ENCODE measurements around the gene NECTIN2. TPM values are rescaled to one million over a fixed set of nuclear protein-coding genes. Genes with fewer than 3 reads are reported as not detected.

Gene NECTIN2
- total RNA-seq, 1 experiment from 2014 or later = 176 TPM

DNA sequence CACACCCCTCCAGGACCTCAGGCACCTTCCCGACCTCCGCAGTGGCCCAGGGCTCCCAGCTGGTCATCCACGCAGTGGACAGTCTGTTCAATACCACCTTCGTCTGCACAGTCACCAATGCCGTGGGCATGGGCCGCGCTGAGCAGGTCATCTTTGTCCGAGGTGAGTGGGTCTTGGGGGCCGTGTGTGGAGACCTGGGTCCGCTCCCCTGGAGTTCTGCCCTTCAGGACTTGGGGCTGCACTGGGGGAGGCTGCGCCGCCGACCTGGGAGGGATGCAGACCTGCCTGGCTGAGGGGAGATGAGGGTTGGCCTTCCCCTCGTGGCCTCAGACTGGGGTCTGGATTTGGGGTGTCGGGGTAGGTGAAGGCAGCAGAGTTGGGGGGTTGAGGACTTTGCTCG lies 28.2 kb downstream of the NECTIN2 start:
- no CpG with 5 or more reads among the region's 16 CpGs for WGBS (ENCODE audit: extremely low coverage, insufficient read length, low lambda C conversion rate)
- Histone ChIP-seq H3K14ac (ENCODE audit: insufficient read depth, low read length) (no peak overlapping the region), H3K23me2 (ENCODE audit: insufficient read length, low read depth, low read length, poor library complexity, severe bottlenecking) (no peaks in the 10 kb centered on the region), H4K91ac (ENCODE audit: insufficient read length, low read depth, low read length) (no peak overlapping the region), H3K79me2 (ENCODE audit: insufficient read depth, low read length) (no peaks in the 10 kb centered on the region), H2BK15ac (ENCODE audit: low read depth, low read length) (no peak overlapping the region), H3K79me1 (ENCODE audit: insufficient read depth, low read depth, low read length, poor library complexity, severe bottlenecking) (no peaks in the 10 kb centered on the region), H4K20me1 (ENCODE audit: control insufficient read depth, insufficient read depth, insufficient read length) (no peaks in the 10 kb centered on the region), H3K9me3 (ENCODE audit: control insufficient read depth, low read depth, low read length) (no peaks in the 10 kb centered on the region), H3K23ac (ENCODE audit: insufficient read length, low read depth, low read length) (no peak overlapping the region), H3K27ac (ENCODE audit: insufficient read length, low read depth, low read length) (no peak overlapping the region), H3K4ac (ENCODE audit: low read depth, low read length) (no peak overlapping the region), H3K27me3 (ENCODE audit: insufficient read depth, low read length) (no peaks in the 10 kb centered on the region), H3K56ac (ENCODE audit: insufficient read length, low read depth, low read length) (no peak overlapping the region), H2BK20ac (ENCODE audit: low read depth, low read length, poor library complexity, severe bottlenecking) (no peak overlapping the region), H2AFZ (ENCODE audit: low read length) (no peak overlapping the region), H4K8ac (replicated peaks; ENCODE audit: insufficient read length, low read depth, low read length) (no peak overlapping the region), H3K18ac (ENCODE audit: insufficient read length, low read depth, low read length) (no peak overlapping the region), H2BK5ac (ENCODE audit: insufficient read length, low read length) (no peak overlapping the region), H3K4me2 (ENCODE audit: insufficient read depth, insufficient read length, low read length) (no peak overlapping the region), H3T11ph (ENCODE audit: low read length) (no peak overlapping the region), H2BK120ac (ENCODE audit: low read depth, low read length, poor library complexity, severe bottlenecking) (no peak overlapping the region), H2BK12ac (ENCODE audit: insufficient read length, low read depth, low read length) (no peak overlapping the region), H4K5ac (ENCODE audit: insufficient read length, low read depth, low read length) (no peak overlapping the region), H3K4me1 (ENCODE audit: insufficient read depth, low read length) (no peaks in the 10 kb centered on the region), H2AK5ac (ENCODE audit: insufficient read length, low read length) (no peak overlapping the region), H3K9ac (ENCODE audit: extremely low read depth, insufficient read length, low read length) (no peak overlapping the region)
- H3K27me3 Mint-ChIP-seq (ENCODE audit: low read depth) = no peaks in the 10 kb centered on the region
- no peak overlapping the region for H3K4me3 Mint-ChIP-seq
- no peak for DNase-seq
- TF ChIP-seq, protein P1, sequence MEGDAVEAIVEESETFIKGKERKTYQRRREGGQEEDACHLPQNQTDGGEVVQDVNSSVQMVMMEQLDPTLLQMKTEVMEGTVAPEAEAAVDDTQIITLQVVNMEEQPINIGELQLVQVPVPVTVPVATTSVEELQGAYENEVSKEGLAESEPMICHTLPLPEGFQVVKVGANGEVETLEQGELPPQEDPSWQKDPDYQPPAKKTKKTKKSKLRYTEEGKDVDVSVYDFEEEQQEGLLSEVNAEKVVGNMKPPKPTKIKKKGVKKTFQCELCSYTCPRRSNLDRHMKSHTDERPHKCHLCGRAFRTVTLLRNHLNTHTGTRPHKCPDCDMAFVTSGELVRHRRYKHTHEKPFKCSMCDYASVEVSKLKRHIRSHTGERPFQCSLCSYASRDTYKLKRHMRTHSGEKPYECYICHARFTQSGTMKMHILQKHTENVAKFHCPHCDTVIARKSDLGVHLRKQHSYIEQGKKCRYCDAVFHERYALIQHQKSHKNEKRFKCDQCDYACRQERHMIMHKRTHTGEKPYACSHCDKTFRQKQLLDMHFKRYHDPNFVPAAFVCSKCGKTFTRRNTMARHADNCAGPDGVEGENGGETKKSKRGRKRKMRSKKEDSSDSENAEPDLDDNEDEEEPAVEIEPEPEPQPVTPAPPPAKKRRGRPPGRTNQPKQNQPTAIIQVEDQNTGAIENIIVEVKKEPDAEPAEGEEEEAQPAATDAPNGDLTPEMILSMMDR (conservative IDR thresholded peaks at IDR 0.05) = no peak
- H3K9me3 Mint-ChIP-seq = no peaks in the 10 kb centered on the region
- H3K36me3 Mint-ChIP-seq (ENCODE audit: insufficient read depth in 1 of 3, low read depth in 3 of 3) = peaks cover 52 to 84% (median 83%) of the 10 kb centered on the region in 3 experiments; a peak in 6 of 7 replicates
- H3K4me1 Mint-ChIP-seq = peaks cover 3 to 35% of the 10 kb centered on the region in 2 experiments
- peak overlapping the region in 1 of 3 experiments; percentile 39; a peak in 1 of 7 replicates for H3K27ac Mint-ChIP-seq

Data from H9 (cell line).